CD14-positive monocyte (primary cell): ENCODE data around the gene IFNW1. TPM values are rescaled to one million over a fixed set of nuclear protein-coding genes. Genes with fewer than 3 reads are reported as not detected.

Experiments
- DNase-seq, 3 donors: peaks; one replicate each; pipeline ENCODE4 v3.0.0-alpha.2; 2011 to 2022
- H2AFZ ChIP-seq: 2 replicates; pipeline ENCODE4 v1.6.0; 2012; ENCODE audit warnings: mild to moderate bottlenecking, low read depth, low read length, inconsistent platforms; ENCODE audit not compliant: insufficient read depth, poor library complexity, severe bottlenecking
- H3K27ac ChIP-seq, 2 donors: 1 replicate in 1 of 2; 2 replicates in 1 of 2; pipeline ENCODE4 v1.5.1; 2012 to 2013; ENCODE audit warnings: low read length in 2 of 2, control low read depth in 1 of 2, inconsistent platforms in 1 of 2, low read depth in 1 of 2, mild to moderate bottlenecking in 1 of 2
- H3K27me3 ChIP-seq, 2 donors: one replicate each; pipeline versions ENCODE4 v1.6.0 to v1.6.1; 2011 to 2013; ENCODE audit warnings: low read length in 2 of 2; ENCODE audit not compliant: control insufficient read depth in 2 of 2, insufficient read depth in 2 of 2
- H3K36me3 ChIP-seq, 2 donors: replicated peaks in 1 of 2; 1 replicate in 1 of 2; 2 replicates in 1 of 2; pipeline versions ENCODE4 v1.5.1 to v1.6.1; 2012 to 2013; ENCODE audit warnings: low read length in 2 of 2, control low read depth in 1 of 2, inconsistent platforms in 1 of 2, mild to moderate bottlenecking in 1 of 2; ENCODE audit not compliant: insufficient read depth in 2 of 2, control insufficient read depth in 1 of 2
- H3K4me1 ChIP-seq, 2 donors: 1 replicate in 1 of 2; 2 replicates in 1 of 2; pipeline versions ENCODE4 v1.5.1 to v1.6.1; 2012 to 2013; ENCODE audit warnings: low read length in 2 of 2, control low read depth in 1 of 2, inconsistent platforms in 1 of 2, mild to moderate bottlenecking in 1 of 2, moderate library complexity in 1 of 2; ENCODE audit not compliant: insufficient read depth in 2 of 2, control insufficient read depth in 1 of 2
- H3K4me2 ChIP-seq: replicated peaks from 2 replicates; pipeline ENCODE3; 2012; ENCODE audit warnings: low read length, moderate library complexity, mild to moderate bottlenecking; ENCODE audit not compliant: poor library complexity, severe bottlenecking; ENCODE audit errors: extremely low read depth
- H3K4me3 ChIP-seq, 3 experiments: fragments of 200-600 bp in 1 of 3; sonication (generic) in 1 of 3; replicated peaks in 1 of 3; 1 replicate in 2 of 3; 2 replicates in 1 of 3; pipeline ENCODE4 v1.5.1; 2011 to 2013; ENCODE audit warnings: low read length in 3 of 3, mild to moderate bottlenecking in 3 of 3, control low read depth in 2 of 3, low read depth in 2 of 3, inconsistent platforms in 1 of 3, moderate library complexity in 1 of 3
- H3K79me2 ChIP-seq: 2 replicates; pipeline ENCODE4 v1.6.0; 2012; ENCODE audit warnings: mild to moderate bottlenecking, control low read depth, inconsistent platforms, low read length, moderate library complexity; ENCODE audit not compliant: insufficient read depth
- H3K9ac ChIP-seq: 2 replicates; pipeline ENCODE4 v1.6.0; 2017; ENCODE audit warnings: low read length, mild to moderate bottlenecking; ENCODE audit not compliant: insufficient read depth, poor library complexity, severe bottlenecking
- H3K9me3 ChIP-seq, 2 donors: replicated peaks in 1 of 2; 1 replicate in 1 of 2; 2 replicates in 1 of 2; pipeline versions ENCODE4 v1.5.1 to v1.6.1; 2012 to 2013; ENCODE audit warnings: low read length in 2 of 2, control low read depth in 1 of 2; ENCODE audit not compliant: control insufficient read depth in 1 of 2, insufficient read depth in 1 of 2
- H4K20me1 ChIP-seq: 2 replicates; pipeline ENCODE4 v1.6.0; 2012; ENCODE audit warnings: mild to moderate bottlenecking, low read length, control low read depth, moderate library complexity; ENCODE audit not compliant: insufficient read depth
- H3K27ac Mint-ChIP-seq, 7 donors: one replicate each; pipeline ENCODE4 v1.8.0; 2020; ENCODE audit warnings: mild to moderate bottlenecking in 7 of 7, mixed read lengths in 7 of 7, moderate library complexity in 6 of 7, inconsistent platforms in 2 of 7
- H3K27me3 Mint-ChIP-seq, 3 donors: one replicate each; pipeline ENCODE4 v1.8.0; 2021 to 2022; ENCODE audit warnings: low read depth in 3 of 3, mild to moderate bottlenecking in 3 of 3, mixed read lengths in 3 of 3, moderate library complexity in 3 of 3, inconsistent platforms in 1 of 3
- H3K36me3 Mint-ChIP-seq, 2 donors: one replicate each; pipeline ENCODE4 v1.8.0; 2020; ENCODE audit warnings: mixed read lengths in 2 of 2, inconsistent platforms in 1 of 2, mild to moderate bottlenecking in 1 of 2
- H3K4me1 Mint-ChIP-seq: one replicate; pipeline ENCODE4 v1.8.0; 2020; ENCODE audit warnings: mild to moderate bottlenecking, mixed read lengths
- H3K4me3 Mint-ChIP-seq, 2 donors: one replicate each; pipeline ENCODE4 v1.8.0; 2020; ENCODE audit warnings: mild to moderate bottlenecking in 2 of 2, mixed read lengths in 2 of 2, moderate library complexity in 1 of 2
- H3K9me3 Mint-ChIP-seq, 7 donors: one replicate each; pipeline ENCODE4 v1.8.0; 2020 to 2022; ENCODE audit warnings: mixed read lengths in 7 of 7, mild to moderate bottlenecking in 6 of 7, moderate library complexity in 6 of 7, inconsistent platforms in 2 of 7
- WGBS: methylation state at CpG from one replicate; pipeline ENCODE4 v1.1.5; 2013; ENCODE audit warnings: missing lambda C conversion rate; ENCODE audit not compliant: insufficient coverage; 5-methylcytosine and 5-hydroxymethylcytosine counted together
- intact Hi-C, 2 donors: fragments of 100-400 bp; cut with micrococcal nuclease; formaldehyde crosslinking; loops; one replicate each; pipeline versions ENCODE4 v1.15.0 to v1.15.1; 2023
- polyA plus RNA-seq, 3 donors: library from polyadenylated mRNA; depleted of rRNA in 1 of 3; unstranded in 2 of 3; stranded (reverse) in 1 of 3; fragments of 300-500 nt in 2 of 3; fragments of >200 nt in 1 of 3; fragmentation: Illumina TruSeq in 2 of 3; gene quantifications; 1 replicate in 2 of 3; 2 replicates in 1 of 3; pipeline ENCODE4 v1.2.3, GENCODE V29; 2012 to 2021
- TF ChIP-seq, protein P1 (sequence below): fragments of 200-600 bp; IDR thresholded peaks from one replicate; pipeline ENCODE4 v1.8.0; 2022; ENCODE audit warnings: antibody characterized with exemption, mild to moderate bottlenecking

IFNW1 gene
- polyA plus RNA-seq, 3 donors: not detected

DNA sequence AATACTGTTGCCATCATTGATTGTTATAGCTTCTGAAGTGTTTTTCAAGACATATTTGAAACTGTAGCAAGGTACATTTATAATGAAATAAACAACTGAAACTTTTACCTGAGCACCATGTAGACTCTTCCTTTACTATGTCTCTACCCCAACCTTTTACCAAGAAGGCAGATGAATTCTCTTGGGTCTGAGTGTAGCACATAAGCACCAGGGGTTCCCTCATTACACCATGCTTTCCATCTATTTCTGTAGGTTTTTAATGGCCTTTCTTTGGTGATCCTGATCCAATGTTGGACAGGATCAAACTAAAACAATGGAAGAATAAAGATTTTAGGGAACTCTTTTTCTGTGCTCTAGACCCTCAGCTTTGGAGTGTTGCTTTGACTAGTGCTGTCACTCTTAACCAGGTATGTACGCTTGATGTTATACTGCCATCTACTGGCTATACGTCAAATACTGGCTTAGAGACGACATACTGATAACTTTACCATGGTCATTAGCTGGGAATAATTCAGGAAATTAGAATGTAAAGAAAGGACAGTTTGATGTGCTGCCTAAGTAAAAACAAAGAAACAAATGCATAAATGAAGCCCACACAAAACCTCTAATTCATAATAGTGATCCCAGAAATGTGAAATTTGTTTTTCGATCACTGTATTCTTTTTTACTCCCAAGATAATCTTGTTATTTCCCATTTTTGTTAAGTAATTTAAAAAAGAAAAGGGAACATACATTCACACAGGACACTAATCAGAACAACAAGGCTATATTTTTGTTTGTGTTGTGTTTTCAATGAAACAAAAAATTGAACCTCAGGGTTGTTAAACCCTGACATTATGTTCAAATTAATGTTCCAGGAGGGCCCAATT is 30.7 kb downstream of the IFNW1 start:
- Histone ChIP-seq H3K27ac (no peak overlapping the region), H3K27me3 (no peaks in the 10 kb centered on the region), H3K4me1 (peaks cover 0 to under 1% of the 10 kb centered on the region in 2 donors), H3K4me3 (no peak overlapping the region), H3K9ac (no peak overlapping the region), H3K79me2 (no peaks in the 10 kb centered on the region), H2AFZ (no peak overlapping the region), H3K36me3 (no peaks in the 10 kb centered on the region), H3K9me3 (no peaks in the 10 kb centered on the region), H4K20me1 (no peaks in the 10 kb centered on the region), H3K4me2 (no peak overlapping the region)
- no peak overlapping the region for H3K27ac Mint-ChIP-seq
- peaks cover 6% of the 10 kb centered on the region for H3K4me1 Mint-ChIP-seq
- H3K9me3 Mint-ChIP-seq: no peaks in the 10 kb centered on the region
- peaks cover 0 to 2% (median 0%) of the 10 kb centered on the region in 3 donors for H3K27me3 Mint-ChIP-seq
- WGBS: no CpG with 5 or more reads among the region's 4 CpGs
- TF ChIP-seq, protein P1, sequence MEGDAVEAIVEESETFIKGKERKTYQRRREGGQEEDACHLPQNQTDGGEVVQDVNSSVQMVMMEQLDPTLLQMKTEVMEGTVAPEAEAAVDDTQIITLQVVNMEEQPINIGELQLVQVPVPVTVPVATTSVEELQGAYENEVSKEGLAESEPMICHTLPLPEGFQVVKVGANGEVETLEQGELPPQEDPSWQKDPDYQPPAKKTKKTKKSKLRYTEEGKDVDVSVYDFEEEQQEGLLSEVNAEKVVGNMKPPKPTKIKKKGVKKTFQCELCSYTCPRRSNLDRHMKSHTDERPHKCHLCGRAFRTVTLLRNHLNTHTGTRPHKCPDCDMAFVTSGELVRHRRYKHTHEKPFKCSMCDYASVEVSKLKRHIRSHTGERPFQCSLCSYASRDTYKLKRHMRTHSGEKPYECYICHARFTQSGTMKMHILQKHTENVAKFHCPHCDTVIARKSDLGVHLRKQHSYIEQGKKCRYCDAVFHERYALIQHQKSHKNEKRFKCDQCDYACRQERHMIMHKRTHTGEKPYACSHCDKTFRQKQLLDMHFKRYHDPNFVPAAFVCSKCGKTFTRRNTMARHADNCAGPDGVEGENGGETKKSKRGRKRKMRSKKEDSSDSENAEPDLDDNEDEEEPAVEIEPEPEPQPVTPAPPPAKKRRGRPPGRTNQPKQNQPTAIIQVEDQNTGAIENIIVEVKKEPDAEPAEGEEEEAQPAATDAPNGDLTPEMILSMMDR: peak; percentile 87
- peak; percentile 62 to 79 (median 77) for DNase-seq
- intact Hi-C loops: loop anchor here in 1 of 2 donors (10.0 kb wide), 2 partner anchors 226 to 486 kb away; partner anchors contain the start of gene MLLT3
- no peak overlapping the region for H3K4me3 Mint-ChIP-seq
- no peaks in the 10 kb centered on the region for H3K36me3 Mint-ChIP-seq

DNA sequence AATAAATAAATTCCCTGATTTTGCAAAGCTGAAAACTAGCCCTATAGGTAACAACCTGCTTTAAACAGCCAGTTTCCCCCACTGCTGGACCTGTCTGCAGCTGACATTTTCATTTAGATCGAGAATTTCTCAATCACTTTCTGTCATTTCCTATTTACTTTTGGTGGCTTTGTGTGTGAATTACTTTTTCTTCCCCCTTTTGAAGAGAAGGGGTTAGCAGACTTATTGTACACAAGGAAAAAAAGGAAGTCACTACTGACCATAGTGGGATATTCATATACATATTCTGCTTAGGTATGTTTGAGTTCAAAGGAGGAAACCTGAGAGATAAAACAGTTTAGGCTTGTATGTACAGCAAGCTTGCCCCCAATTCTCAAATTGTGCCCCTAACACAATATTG is 36.8 kb downstream of the IFNW1 start:
- peaks cover 0 to 2% (median 0%) of the 10 kb centered on the region in 7 donors for H3K9me3 Mint-ChIP-seq
- DNase-seq: peak; percentile 48 to 78 (median 76)
- Histone ChIP-seq H2AFZ (no peak overlapping the region), H3K27me3 (no peaks in the 10 kb centered on the region), H3K9ac (no peak overlapping the region), H3K4me3 (peak overlapping the region in 1 of 3 experiments; percentile 30), H3K27ac (peak overlapping the region in 1 of 2 donors; percentile 67), H3K4me1 (peaks cover 17 to 20% of the 10 kb centered on the region in 2 donors), H3K79me2 (no peaks in the 10 kb centered on the region), H3K36me3 (no peaks in the 10 kb centered on the region), H3K9me3 (no peaks in the 10 kb centered on the region), H4K20me1 (no peaks in the 10 kb centered on the region), H3K4me2 (peak overlapping the region; percentile 42)
- peaks cover 21% of the 10 kb centered on the region for H3K4me1 Mint-ChIP-seq
- H3K27ac Mint-ChIP-seq: peak overlapping the region; percentile 71 to 93 (median 85)
- no peaks in the 10 kb centered on the region for H3K36me3 Mint-ChIP-seq
- TF ChIP-seq, protein P1: no peak
- intact Hi-C loops: loop anchor here (5.0 to 10.0 kb wide), 4 partner anchors 72 to 420 kb away; partner anchors contain the start of genes FOCAD (in 1 of the 2) and HACD4 (in 1 of the 2)
- peak overlapping the region in 1 of 2 donors; percentile 48 for H3K4me3 Mint-ChIP-seq
- H3K27me3 Mint-ChIP-seq: peaks cover 0 to 2% (median 0%) of the 10 kb centered on the region in 3 donors
- WGBS: no CpG with 5 or more reads among the region's 1 CpG
